Jurkat, Clone E6-1 (cell line): ENCODE results near the gene PTCRA.

Source experiments
- DNase-seq: peaks from one replicate; pipeline ENCODE4 v3.0.0-alpha.2; 2011; ENCODE audit warnings: low read depth, low spot score
- H3K4me3 ChIP-seq: 2 replicates; pipeline ENCODE4 v1.5.1; 2011; ENCODE audit warnings: mild to moderate bottlenecking, low read length, control low read depth, moderate library complexity

PTCRA gene

DNA sequence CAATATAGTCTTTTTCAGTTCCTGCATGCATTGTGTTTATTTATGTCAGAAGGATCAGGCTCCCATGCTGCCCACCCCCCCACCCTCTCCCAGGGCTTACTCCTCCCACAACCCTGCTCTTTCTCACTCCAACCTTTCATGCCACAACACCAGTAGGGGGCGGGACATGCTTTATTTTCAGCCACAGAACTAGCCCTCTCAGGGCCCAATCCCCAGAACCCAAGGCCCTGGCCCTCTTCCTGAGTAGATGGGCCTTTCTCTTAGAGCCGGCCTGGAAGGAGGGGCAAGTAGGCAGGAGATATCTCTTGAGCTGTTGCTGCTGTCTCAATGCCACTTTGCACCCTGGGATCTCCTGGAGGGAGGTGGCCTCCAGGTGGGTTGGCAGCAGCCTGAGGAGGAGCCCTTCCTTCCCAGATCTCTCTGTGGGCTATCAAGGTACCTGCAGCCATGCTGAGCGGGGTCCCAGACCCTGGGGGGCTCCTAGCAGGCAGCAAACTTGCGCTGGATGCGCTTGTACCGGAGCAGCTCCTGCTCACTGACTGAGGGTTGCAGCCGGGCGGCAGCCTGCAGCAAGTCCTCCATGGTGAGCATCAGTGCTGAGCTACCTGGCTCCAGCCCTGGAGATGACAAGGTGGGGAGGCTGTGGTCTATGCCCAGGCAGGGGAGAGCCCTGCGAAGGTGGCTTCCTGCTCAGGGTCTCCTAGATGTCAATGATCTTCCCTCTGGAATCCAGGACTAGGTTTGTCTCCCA lies 48.2 kb downstream of the PTCRA start:
- H3K4me3 ChIP-seq: no peak overlapping the region
- DNase-seq: peak; percentile 48

DNA sequence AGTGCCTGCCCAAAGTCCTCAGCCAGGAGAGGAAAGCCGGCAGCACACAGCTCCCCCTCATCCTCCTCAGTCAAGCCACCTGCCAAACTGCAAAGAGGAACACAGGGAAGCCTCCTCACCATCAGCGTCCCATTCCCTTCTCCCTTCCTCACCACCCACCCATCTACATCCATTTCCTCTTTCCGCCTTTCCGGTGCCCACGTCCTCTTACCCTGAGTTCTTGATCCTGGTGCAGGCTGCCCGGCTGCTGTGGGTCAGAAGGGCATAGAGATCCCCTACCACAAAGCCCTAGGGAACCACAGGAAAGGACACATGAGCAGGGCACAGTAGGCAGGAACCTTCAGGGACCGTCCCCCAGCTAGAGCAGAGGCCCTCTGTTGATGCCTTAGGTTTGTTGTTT lies 50.7 kb downstream of the PTCRA start:
- no peak for DNase-seq
- no peak overlapping the region for H3K4me3 ChIP-seq

GRCh38 chr6:42967228-42967627 lies 51.4 kb downstream of the PTCRA start:
- DNase-seq: no peak
- no peak overlapping the region for H3K4me3 ChIP-seq

DNA sequence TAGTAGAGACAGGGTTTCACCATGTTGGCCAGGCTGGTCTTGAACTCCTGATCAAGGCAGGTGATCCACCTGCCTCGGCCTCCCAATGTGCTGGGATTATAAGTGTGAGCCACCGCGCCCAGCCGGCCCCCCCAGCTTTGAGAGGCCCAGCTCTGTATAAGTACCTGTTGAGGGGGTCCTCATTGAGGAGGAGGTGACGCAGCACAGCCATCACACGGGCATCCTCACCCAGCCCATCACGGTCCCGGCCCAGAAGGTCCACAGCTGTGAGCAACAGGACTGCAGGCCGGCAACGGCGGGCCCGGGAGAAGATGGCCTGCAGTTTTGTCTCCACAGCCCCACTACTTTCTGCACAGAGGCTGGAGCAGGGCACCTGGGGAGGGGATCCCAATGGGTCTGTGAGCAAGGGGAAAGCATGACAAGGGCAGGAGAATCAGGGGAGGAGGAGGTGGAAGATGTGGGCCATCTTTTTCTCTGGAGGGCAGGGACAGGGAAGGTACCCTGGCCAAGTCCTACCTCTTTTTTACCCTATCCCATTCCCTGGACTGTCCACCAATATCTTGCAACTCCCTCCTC lies 52.4 kb downstream of the PTCRA start:
- H3K4me3 ChIP-seq: no peak overlapping the region
- DNase-seq: no peak

- no peak overlapping the region for H3K4me3 ChIP-seq
- DNase-seq: no peak
These were observed 52.9 kb downstream of the PTCRA start for GRCh38 chr6:42968783-42969182.

DNA sequence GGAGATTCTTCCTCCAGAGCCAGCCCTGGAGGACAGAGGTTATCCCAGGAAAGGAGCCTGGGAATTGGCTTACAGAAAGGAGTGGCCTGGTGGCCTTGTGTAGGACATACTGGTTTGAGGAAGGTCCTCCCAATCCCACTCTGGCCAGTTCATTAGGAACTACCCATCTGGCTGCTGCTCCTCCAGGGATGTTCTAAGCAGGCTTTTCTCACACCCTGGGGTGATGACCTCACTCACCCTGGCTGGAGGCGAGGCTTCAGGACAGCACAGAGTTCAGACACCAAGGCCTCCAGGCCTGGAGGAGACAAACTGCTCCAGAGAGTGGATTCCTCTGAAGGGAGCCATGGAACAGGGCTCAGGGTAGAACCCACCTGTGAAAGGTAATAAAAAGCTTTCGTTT lies 53.6 kb downstream of the PTCRA start:
- H3K4me3 ChIP-seq: no peak overlapping the region
- DNase-seq: no peak

DNA sequence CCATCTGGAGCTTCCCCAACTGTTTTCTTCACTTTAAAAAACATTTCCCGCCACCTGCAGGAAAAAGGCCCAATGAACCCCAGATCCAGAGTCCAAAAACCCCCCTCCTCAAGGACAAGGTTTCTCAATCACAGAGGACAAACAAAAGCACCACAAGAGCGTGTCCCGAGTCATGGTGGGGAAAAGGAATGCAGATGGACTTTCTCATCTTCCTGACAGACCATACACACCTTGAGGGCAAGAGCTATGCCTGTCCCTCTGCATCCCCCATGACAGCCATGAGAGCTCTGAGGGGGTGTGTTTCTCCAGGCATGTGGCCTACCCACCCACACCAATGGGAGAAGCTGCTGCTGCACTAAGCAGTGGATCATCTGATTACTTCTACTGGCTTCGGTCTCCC lies 54.1 kb downstream of the PTCRA start:
- H3K4me3 ChIP-seq: no peak overlapping the region
- DNase-seq: no peak

DNA sequence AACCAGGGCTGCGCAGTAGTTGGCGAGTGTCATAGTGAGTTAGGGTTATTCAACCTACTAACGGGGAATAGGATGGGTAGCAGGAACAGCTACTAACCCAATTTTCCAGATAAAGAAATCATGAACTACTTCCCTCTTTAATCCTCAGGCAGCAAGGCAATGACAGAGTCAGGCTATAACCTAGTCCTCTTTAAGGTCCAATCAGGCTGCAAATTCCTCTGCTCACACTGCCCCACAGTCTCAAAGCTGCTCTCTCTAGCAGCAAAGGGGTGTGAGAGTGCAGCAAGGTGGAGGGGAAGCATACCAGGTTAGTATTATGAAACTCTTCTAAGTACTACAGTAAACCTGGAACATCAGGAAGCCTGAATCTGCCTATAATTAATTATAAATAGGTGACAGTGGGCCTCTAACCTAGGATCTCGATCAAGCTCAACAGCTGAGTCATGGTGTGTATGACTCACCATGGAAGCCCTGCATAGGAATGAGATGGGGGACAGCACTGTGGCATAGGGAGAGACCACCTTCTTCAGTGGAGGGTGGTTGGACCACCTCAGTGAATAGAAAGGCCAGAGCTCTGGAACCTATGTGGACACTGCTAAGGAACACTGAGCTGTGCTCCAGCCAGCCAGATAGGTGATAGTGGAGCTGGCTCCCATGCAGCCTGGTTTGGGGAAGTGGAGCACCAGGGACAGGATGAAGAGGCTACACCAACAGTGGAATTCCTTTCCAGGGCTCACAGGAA lies 55.2 kb downstream of the PTCRA start:
- DNase-seq: no peak
- H3K4me3 ChIP-seq: no peak overlapping the region

DNA sequence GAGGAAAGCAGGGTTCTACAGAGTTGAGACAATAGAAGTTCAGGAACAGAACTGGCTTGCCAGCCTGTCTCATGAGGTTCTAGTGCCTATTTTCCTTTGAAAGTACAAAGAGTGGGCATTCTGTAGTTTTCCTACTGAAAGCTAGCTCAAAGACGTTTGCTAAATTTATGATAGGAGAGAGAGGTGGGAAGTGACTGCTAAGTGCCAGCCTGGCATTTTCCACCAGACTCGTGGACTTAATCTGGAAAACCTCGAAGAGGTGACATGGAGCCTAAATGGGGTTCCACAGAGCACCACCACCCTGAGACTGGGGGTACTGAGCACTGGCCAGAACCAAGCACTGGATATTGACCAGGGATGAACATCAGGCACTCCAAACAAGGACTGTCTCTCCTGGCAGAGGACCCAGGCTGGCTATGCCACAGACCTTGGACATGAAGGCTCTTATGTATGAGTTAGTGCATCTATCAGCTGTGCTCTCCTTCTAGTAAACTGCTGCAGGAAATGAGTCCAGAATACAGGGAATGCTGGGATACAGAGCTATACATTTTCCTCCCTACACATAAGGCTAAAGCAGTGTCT lies 56.0 kb downstream of the PTCRA start:
- no peak for DNase-seq
- no peak overlapping the region for H3K4me3 ChIP-seq

- H3K4me3 ChIP-seq: no peak overlapping the region
- no peak for DNase-seq
These were observed 58.1 kb downstream of the PTCRA start for GRCh38 chr6:42973926-42974325.

- H3K4me3 ChIP-seq: no peak overlapping the region
- DNase-seq: no peak
These were observed 59.2 kb downstream of the PTCRA start for GRCh38 chr6:42974919-42975505.
